ENCODE results near the gene LRRD1.

DNA sequence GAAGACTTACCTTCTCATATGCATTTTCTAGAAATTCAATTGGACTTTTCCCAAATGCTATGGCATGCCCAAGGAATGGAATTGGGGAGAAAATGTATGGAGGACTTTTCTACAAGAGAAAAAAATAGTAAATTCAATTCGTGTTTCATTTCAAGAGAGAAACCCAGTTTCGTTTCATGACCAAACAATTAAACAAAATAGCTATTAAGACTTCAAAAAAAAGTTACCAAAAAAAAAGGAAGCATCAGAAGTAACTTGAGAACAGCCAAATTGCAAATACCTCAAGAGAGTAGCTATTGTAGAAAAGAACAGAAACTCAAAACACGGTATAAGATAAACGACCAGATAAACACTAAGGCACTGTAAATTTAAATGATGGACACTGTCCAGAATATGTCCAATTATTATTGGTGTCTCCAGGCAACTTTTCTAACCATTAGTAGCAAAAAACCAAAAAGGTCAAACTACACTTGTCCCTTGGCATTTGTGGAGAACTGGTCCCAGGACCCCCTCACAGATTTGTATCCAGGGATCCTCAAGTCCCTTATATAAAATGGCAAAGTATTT, 47.1 kb downstream of the LRRD1 start:
- TF ChIP-seq POLR2AphosphoS5 (IDR thresholded peaks at IDR 0.05; ENCODE audit: low read depth, low read length) (no peak), POU2F2 (IDR thresholded peaks at IDR 0.05; ENCODE audit: low read depth, low read length) (no peak)

All from GM12891 (cell line).